K562 (cell line): Measurements from ENCODE around the gene EIF4E3. TPM values are rescaled to one million over a fixed set of nuclear protein-coding genes. Genes with fewer than 3 reads are reported as not detected.

Experiments
- ATF7 ChIP-seq: fragments of 450-650 bp; IDR thresholded peaks from 2 replicates; pipeline ENCODE4 v1.7.1; 2014; ENCODE audit warnings: mild to moderate bottlenecking, moderate library complexity
- BRD9 ChIP-seq: fragments of 450-650 bp; IDR thresholded peaks from 2 replicates; pipeline ENCODE4 v1.6.1; 2018; ENCODE audit warnings: low read depth; ENCODE audit not compliant: partially characterized antibody
- C11orf30 ChIP-seq: fragments of 450-650 bp; IDR thresholded peaks from 2 replicates; pipeline ENCODE4 v1.6.1; 2016; ENCODE audit warnings: low read depth, mild to moderate bottlenecking
- CBFA2T3 ChIP-seq: fragments of 450-650 bp; IDR thresholded peaks from 2 replicates; pipeline ENCODE4 v1.6.1; 2017
- CBX8 ChIP-seq: fragments of 200-600 bp; sonication (generic); IDR thresholded peaks from 2 replicates; pipeline ENCODE4 v1.6.1; 2012; ENCODE audit warnings: borderline replicate concordance, mixed run types, low read depth, mild to moderate bottlenecking, moderate library complexity, mixed read lengths, low read length, control low read depth, inconsistent platforms; ENCODE audit not compliant: poor library complexity, severe bottlenecking; ENCODE audit errors: extremely low read depth
- CCAR2 ChIP-seq: fragments of 200-400 bp; formaldehyde crosslinking; IDR thresholded peaks from 2 replicates; pipeline ENCODE4 v1.6.1; 2017; ENCODE audit warnings: mild to moderate bottlenecking, low read depth, low read length
- CCNT2 ChIP-seq: IDR thresholded peaks from 2 replicates; pipeline ENCODE4 v1.6.1; 2011; ENCODE audit warnings: borderline replicate concordance, low read depth, mild to moderate bottlenecking, moderate library complexity, mixed read lengths, low read length; ENCODE audit not compliant: insufficient read length; ENCODE audit errors: extremely low read depth
- ESRRA ChIP-seq: fragments of 450-650 bp; IDR thresholded peaks from 2 replicates; pipeline ENCODE4 v1.6.1; 2014; ENCODE audit warnings: low read depth, mild to moderate bottlenecking, moderate library complexity, borderline replicate concordance
- ETV6 ChIP-seq, 3 experiments: fragments of 150-350 bp in 1 of 3; sonication (generic) in 1 of 3; formaldehyde crosslinking in 1 of 3; IDR thresholded peaks; 2 replicates each; pipeline versions ENCODE4 v1.6.1 to v1.8.0; 2014 to 2022; ENCODE audit warnings: borderline replicate concordance in 2 of 3, low read depth in 2 of 3, antibody characterized with exemption in 1 of 3, low read length in 1 of 3, mild to moderate bottlenecking in 1 of 3, missing genetic modification reagents in 1 of 3
- HCFC1 ChIP-seq: IDR thresholded peaks from 2 replicates; pipeline ENCODE4 v1.6.1; 2012; ENCODE audit warnings: low read depth, low read length, improper control_type of control experiment
- HNRNPK ChIP-seq: fragments of 200-400 bp; formaldehyde crosslinking; IDR thresholded peaks from one replicate; pipeline ENCODE4 v1.6.1; 2018; ENCODE audit warnings: mild to moderate bottlenecking, low read depth, low read length; ENCODE audit not compliant: poor library complexity, severe bottlenecking
- POLR3A ChIP-seq: IDR thresholded peaks from 2 replicates; pipeline ENCODE4 v1.6.1; 2011; ENCODE audit warnings: borderline replicate concordance, mild to moderate bottlenecking, moderate library complexity; ENCODE audit not compliant: insufficient read length, insufficient read depth; ENCODE audit errors: extremely low read depth
- POU5F1 ChIP-seq: fragments of 150-350 bp; IDR thresholded peaks from 2 replicates; pipeline ENCODE4 v1.6.1; 2014; ENCODE audit warnings: borderline replicate concordance, low read length, low read depth, mild to moderate bottlenecking; ENCODE audit not compliant: partially characterized antibody
- TSC22D4 ChIP-seq: fragments of 450-650 bp; IDR thresholded peaks from 2 replicates; pipeline ENCODE4 v1.6.1; 2016; ENCODE audit warnings: missing genetic modification characterization, missing biosample characterization, control low read depth
- WHSC1 ChIP-seq: IDR thresholded peaks from one replicate; pipeline ENCODE4 v1.6.1; 2012; ENCODE audit warnings: low read length, control low read depth, inconsistent platforms
- ZEB2 ChIP-seq: fragments of 450-650 bp; IDR thresholded peaks from 2 replicates; pipeline ENCODE4 v1.6.1; 2016
- ZFPM2 ChIP-seq: fragments of 250-450 bp; sonication (Bioruptor Pico); IDR thresholded peaks from 2 replicates; pipeline ENCODE4 v1.5.1; 2022; ENCODE audit warnings: mild to moderate bottlenecking
- ZNF175 ChIP-seq: fragments of 200-800 bp; sonication (Bioruptor generic); IDR thresholded peaks from 2 replicates; pipeline ENCODE4 v1.6.1; 2016; ENCODE audit warnings: low read depth, mild to moderate bottlenecking, missing genetic modification characterization, missing compliant biosample characterization
- ZNF431 ChIP-seq: sonication (generic); formaldehyde crosslinking; IDR thresholded peaks from 2 replicates; pipeline ENCODE4 v1.8.0; 2022; ENCODE audit warnings: mild to moderate bottlenecking, missing genetic modification reagents
- ZNF668 ChIP-seq: fragments of 250-450 bp; sonication (Bioruptor Pico); IDR thresholded peaks from 2 replicates; pipeline ENCODE4 v1.8.0; 2022; ENCODE audit warnings: mild to moderate bottlenecking, inconsistent platforms
- polyA plus RNA-seq, 8 experiments: library from polyadenylated mRNA; depleted of rRNA in 4 of 8; stranded (reverse) in 5 of 8; unstranded in 3 of 8; fragments of >200 nt; fragmentation: Nextera tagmentation in 2 of 8; fragmentation: Illumina TruSeq in 1 of 8; extraction: Ambion mirVana in 2 of 8; extraction: Trizol in 1 of 8; gene quantifications; 2 replicates each; pipeline versions ENCODE4 v1.2.1 to v1.2.3, GENCODE V29; 2011 to 2014; ENCODE audit warnings: inconsistent platforms in 1 of 8, missing spikeins in 1 of 8
- total RNA-seq, 7 experiments: library from RNA; depleted of rRNA in 6 of 7; stranded (reverse); fragments of >200 nt in 6 of 7; fragmentation: Illumina TruSeq in 2 of 7; extraction: Trizol in 2 of 7; gene quantifications; 2 replicates each; pipeline versions ENCODE4 v1.2.1 to v1.2.3, GENCODE V29; 2011 to 2021; ENCODE audit warnings: low replicate concordance in 1 of 7
- TF ChIP-seq, protein P1 (sequence below): sonication (generic); formaldehyde crosslinking; IDR thresholded peaks from 2 replicates; pipeline ENCODE4 v1.8.0; 2022; ENCODE audit warnings: mild to moderate bottlenecking, missing genetic modification reagents
- TF ChIP-seq, protein P2 (sequence below): fragments of 250-450 bp; sonication (Bioruptor Pico); IDR thresholded peaks from 2 replicates; pipeline ENCODE4 v1.8.0; 2021; ENCODE audit warnings: borderline replicate concordance, mild to moderate bottlenecking, moderate library complexity; ENCODE audit not compliant: poor library complexity, severe bottlenecking
- TF ChIP-seq, protein P3 (sequence below): fragments of 250-450 bp; sonication (Bioruptor Pico); IDR thresholded peaks from 2 replicates; pipeline ENCODE4 v1.5.0; 2021; ENCODE audit warnings: mild to moderate bottlenecking, moderate library complexity

Gene EIF4E3
- total and polyA plus RNA-seq, 9 of the 15 experiments (the other 6 are each of a cell fraction or from before 2014, with no cell fraction given) = 0.18 to 2.5 (median 1.1) TPM

DNA sequence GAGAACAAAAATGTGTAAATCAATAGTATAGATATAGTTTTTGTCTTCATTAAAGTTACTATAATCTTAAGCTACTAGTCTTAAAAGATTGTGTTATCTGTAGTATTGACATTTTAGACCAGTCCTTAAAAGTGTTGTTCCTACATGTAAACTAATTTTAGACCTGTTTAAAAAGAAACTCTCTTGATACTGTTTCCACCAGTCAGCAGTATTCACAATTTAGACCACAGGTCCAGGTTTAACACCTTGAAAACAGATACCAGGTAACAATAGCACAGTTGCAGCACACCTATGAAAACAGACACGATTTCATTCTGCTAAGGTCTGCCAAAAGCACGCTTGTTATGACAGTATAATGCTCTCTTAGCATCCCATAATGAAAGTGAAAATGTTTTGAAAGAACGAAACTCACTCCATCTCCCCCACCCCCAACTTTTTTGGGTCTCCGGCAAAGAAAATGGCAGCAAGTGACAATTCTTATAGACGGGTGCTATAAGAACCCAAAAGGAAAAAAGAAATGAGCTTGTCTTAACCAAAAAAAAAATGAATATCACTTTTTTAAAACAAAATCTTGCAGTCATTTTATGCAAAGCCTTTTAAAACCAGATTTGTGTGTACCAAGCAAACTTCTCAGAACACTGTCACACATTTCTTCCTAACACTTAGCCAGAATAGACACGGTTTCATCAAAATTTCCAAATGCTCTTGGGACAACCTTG lies 1.6 kb downstream of the EIF4E3 start (continued):
- TF ChIP-seq ETV6 (IDR thresholded peaks at IDR 0.05; ENCODE audit: borderline replicate concordance in 1 of 2, low read depth in 2 of 2, low read length in 1 of 2) = no peak
- no peak for TF ChIP-seq ETV6 (CRISPR knock-in tag; IDR thresholded peaks at IDR 0.05; ENCODE audit: borderline replicate concordance)
- TF ChIP-seq, protein P1, sequence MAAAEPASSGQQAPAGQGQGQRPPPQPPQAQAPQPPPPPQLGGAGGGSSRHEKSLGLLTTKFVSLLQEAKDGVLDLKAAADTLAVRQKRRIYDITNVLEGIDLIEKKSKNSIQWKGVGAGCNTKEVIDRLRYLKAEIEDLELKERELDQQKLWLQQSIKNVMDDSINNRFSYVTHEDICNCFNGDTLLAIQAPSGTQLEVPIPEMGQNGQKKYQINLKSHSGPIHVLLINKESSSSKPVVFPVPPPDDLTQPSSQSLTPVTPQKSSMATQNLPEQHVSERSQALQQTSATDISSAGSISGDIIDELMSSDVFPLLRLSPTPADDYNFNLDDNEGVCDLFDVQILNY (CRISPR knock-in tag) = no peak
- TF ChIP-seq HNRNPK = no peak
- TF ChIP-seq ZNF668 (CRISPR knock-in tag) = no peak
- no peak for TF ChIP-seq CBFA2T3
- no peak for TF ChIP-seq HCFC1
- TF ChIP-seq CCAR2 = no peak
- no peak for TF ChIP-seq ZNF175
- no peak for TF ChIP-seq ATF7
- TF ChIP-seq, protein P2, sequence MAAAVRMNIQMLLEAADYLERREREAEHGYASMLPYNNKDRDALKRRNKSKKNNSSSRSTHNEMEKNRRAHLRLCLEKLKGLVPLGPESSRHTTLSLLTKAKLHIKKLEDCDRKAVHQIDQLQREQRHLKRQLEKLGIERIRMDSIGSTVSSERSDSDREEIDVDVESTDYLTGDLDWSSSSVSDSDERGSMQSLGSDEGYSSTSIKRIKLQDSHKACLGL (CRISPR knock-in tag) = no peak
- no peak for TF ChIP-seq CCNT2
- no peak for TF ChIP-seq ESRRA
- no peak for TF ChIP-seq ZEB2
- TF ChIP-seq POLR3A = no peak
- TF ChIP-seq POU5F1 = no peak
- peak; percentile 12; the same call in 1 of the 2 replicates for TF ChIP-seq C11orf30
- peak; percentile 98 for TF ChIP-seq CBX8
- TF ChIP-seq WHSC1 = no peak
- TF ChIP-seq TSC22D4 (tag) = no peak
- TF ChIP-seq, protein P3, sequence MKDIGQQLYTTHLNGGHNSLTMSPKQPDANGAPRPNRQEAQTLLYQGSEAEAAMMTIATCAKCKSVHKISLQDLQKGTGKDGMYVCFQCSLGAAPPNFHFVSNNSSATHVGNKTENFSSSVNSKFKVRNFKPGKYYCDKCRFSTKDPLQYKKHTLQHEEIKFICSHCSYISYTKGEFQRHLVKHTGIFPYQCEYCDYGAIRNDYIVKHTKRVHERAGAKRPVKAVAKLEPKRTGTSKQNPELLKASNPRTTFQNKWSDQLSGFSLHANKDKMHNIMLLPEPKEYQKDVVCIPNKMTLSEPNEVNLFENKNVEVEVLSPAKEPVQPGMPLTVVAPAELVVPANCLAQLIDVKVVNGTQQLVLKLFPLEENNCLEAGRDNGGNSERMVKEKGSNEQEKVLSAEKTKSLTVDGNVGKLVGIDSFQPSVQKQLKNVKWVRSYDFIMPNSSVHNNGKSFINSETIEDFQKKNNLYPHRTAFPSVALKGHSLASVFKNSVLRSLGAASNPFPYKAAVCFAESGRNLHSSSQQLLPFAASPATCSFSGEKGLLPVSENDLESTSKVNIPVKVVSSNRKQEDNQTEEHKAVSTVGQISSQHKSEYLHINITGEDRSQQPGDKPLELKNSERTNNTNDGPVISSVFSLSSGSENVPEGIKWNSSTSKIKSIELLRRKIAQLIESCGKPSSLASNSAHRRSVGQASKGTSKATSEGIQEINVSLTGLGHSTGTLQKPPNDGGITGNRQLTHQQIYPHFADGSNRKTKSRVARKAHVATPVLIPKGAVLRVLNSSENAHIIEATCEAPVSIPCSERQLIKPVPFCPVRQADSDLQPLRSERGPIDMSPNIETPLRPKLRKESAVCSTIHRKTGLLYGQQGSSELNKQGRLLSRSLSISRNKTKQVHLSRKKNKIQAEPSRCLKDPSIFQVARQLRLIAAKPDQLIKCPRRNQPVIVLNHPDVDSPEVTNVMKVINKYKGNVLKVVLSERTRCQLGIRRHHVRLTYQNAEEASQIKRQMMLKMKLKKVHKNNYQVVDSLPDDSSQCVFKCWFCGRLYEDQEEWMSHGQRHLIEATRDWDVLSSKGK = no peak
- TF ChIP-seq ZNF431 (CRISPR knock-in tag) = no peak
- TF ChIP-seq ZFPM2 (CRISPR knock-in tag) = no peak
- no peak for TF ChIP-seq BRD9
